Glutamatergic neuron (in vitro differentiated cells): Measurements from ENCODE around the gene MEF2D. TPM values are rescaled to one million over a fixed set of nuclear protein-coding genes. Genes with fewer than 3 reads are reported as not detected.

Source experiments
- DNase-seq: peaks from one replicate; pipeline ENCODE4 v3.0.0; 2022
- H3K27ac Mint-ChIP-seq: one replicate; pipeline ENCODE4 v1.8.0; 2020; ENCODE audit warnings: mild to moderate bottlenecking, mixed read lengths, inconsistent platforms; ENCODE audit not compliant: unreplicated experiment
- H3K27me3 Mint-ChIP-seq: one replicate; pipeline ENCODE4 v1.8.0; 2020; ENCODE audit warnings: mild to moderate bottlenecking, moderate library complexity, mixed read lengths, inconsistent platforms; ENCODE audit not compliant: unreplicated experiment
- H3K36me3 Mint-ChIP-seq: one replicate; pipeline ENCODE4 v1.8.0; 2020; ENCODE audit warnings: mild to moderate bottlenecking, mixed read lengths, inconsistent platforms; ENCODE audit not compliant: unreplicated experiment
- H3K4me1 Mint-ChIP-seq: one replicate; pipeline ENCODE4 v1.8.0; 2020; ENCODE audit warnings: mild to moderate bottlenecking, low read depth, mixed read lengths, inconsistent platforms; ENCODE audit not compliant: unreplicated experiment
- H3K4me3 Mint-ChIP-seq: one replicate; pipeline ENCODE4 v1.8.0; 2020; ENCODE audit warnings: mild to moderate bottlenecking, mixed read lengths, inconsistent platforms; ENCODE audit not compliant: unreplicated experiment
- H3K9me3 Mint-ChIP-seq: one replicate; pipeline ENCODE4 v1.8.0; 2020; ENCODE audit warnings: mild to moderate bottlenecking, moderate library complexity, mixed read lengths, inconsistent platforms; ENCODE audit not compliant: unreplicated experiment
- CTCF ChIP-seq: fragments of 200-600 bp; sonication (generic); IDR thresholded peaks from one replicate; pipeline ENCODE4 v1.5.0; 2021; ENCODE audit not compliant: partially characterized antibody, unreplicated experiment
- total RNA-seq: library from RNA; stranded (reverse); fragmentation: NEBNext Ultra II Directional; extraction: Animal tissue kit (Norgen Biotek cat#: 25700); gene quantifications from one replicate; pipeline ENCODE4 v1.2.1, GENCODE V29; 2021; ENCODE audit not compliant: unreplicated experiment

MEF2D gene
- total RNA-seq, 1 donor from 2014 or later: 50.0 TPM

GRCh38 chr1:156478250-156478627 is 22.3 kb downstream of the MEF2D start:
- no peak for TF ChIP-seq CTCF
- Mint-ChIP-seq H3K4me3 (no peak overlapping the region), H3K36me3 (peaks cover 5% of the 10 kb centered on the region), H3K9me3 (peaks cover 7% of the 10 kb centered on the region), H3K27me3 (peaks cover 7% of the 10 kb centered on the region), H3K4me1 (peaks cover 15% of the 10 kb centered on the region), H3K27ac (no peak overlapping the region)
- no peak for DNase-seq

GRCh38 chr1:156477526-156478249 is 22.9 kb downstream of the MEF2D start:
- peaks cover 5% of the 10 kb centered on the region for H3K36me3 Mint-ChIP-seq

GRCh38 chr1:156476501-156477298 is 23.9 kb downstream of the MEF2D start:
- peaks cover 2% of the 10 kb centered on the region for H3K36me3 Mint-ChIP-seq
- no peak for DNase-seq
- H3K4me3 Mint-ChIP-seq: no peak overlapping the region
- H3K27me3 Mint-ChIP-seq: peaks cover 7% of the 10 kb centered on the region
- H3K9me3 Mint-ChIP-seq: no peaks in the 10 kb centered on the region
- no peak for TF ChIP-seq CTCF
- peak overlapping the region; percentile 50 for H3K27ac Mint-ChIP-seq
- H3K4me1 Mint-ChIP-seq: peaks cover 14% of the 10 kb centered on the region

More at GRCh38 chr1:156477526-156478249, 22.9 kb downstream of the MEF2D start:
- peaks cover 9% of the 10 kb centered on the region for H3K27me3 Mint-ChIP-seq
- H3K4me3 Mint-ChIP-seq: no peak overlapping the region
- H3K9me3 Mint-ChIP-seq: peaks cover 7% of the 10 kb centered on the region
- peaks cover 15% of the 10 kb centered on the region for H3K4me1 Mint-ChIP-seq
- no peak for TF ChIP-seq CTCF
- no peak for DNase-seq
- H3K27ac Mint-ChIP-seq: no peak overlapping the region

GRCh38 chr1:156475568-156476500 is 24.7 kb downstream of the MEF2D start:
- DNase-seq: no peak
- no peaks in the 10 kb centered on the region for H3K36me3 Mint-ChIP-seq
- no peak overlapping the region for H3K27ac Mint-ChIP-seq
- TF ChIP-seq CTCF: no peak
- no peaks in the 10 kb centered on the region for H3K9me3 Mint-ChIP-seq
- H3K4me3 Mint-ChIP-seq: no peak overlapping the region
- peaks cover 7% of the 10 kb centered on the region for H3K27me3 Mint-ChIP-seq
- peaks cover 15% of the 10 kb centered on the region for H3K4me1 Mint-ChIP-seq
